Neural progenitor cell (in vitro differentiated cells): ENCODE results near the gene CABLES1. TPM values are rescaled to one million over a fixed set of nuclear protein-coding genes. Genes with fewer than 3 reads are reported as not detected.

Experiments
- DNase-seq: peaks from one replicate; pipeline ENCODE4 v3.0.0-alpha.2; 2016; ENCODE audit warnings: low spot score
- H2AFZ ChIP-seq: fragments of 200-600 bp; sonication (generic); replicated peaks from 2 replicates; pipeline ENCODE4 v1.6.1; 2016; ENCODE audit warnings: antibody characterized with exemption
- H3F3A ChIP-seq: fragments of 200-600 bp; sonication (generic); 2 replicates; pipeline ENCODE4 v1.6.1; 2016; ENCODE audit warnings: antibody characterized with exemption, low read depth
- H3K27ac ChIP-seq: fragments of 200-600 bp; sonication (generic); 2 replicates; pipeline ENCODE4 v1.5.1; 2016; ENCODE audit warnings: mild to moderate bottlenecking
- H3K27me3 ChIP-seq: fragments of 200-600 bp; sonication (generic); 2 replicates; pipeline ENCODE4 v1.6.1; 2016; ENCODE audit warnings: mild to moderate bottlenecking, moderate library complexity
- H3K36me3 ChIP-seq: fragments of 200-600 bp; sonication (generic); 2 replicates; pipeline ENCODE4 v1.5.1; 2016
- H3K4me1 ChIP-seq: fragments of 200-600 bp; sonication (generic); 2 replicates; pipeline ENCODE4 v1.6.1; 2016; ENCODE audit warnings: mixed run types
- H3K4me2 ChIP-seq: fragments of 200-600 bp; sonication (generic); 2 replicates; pipeline ENCODE4 v1.6.1; 2016
- H3K4me3 ChIP-seq: fragments of 200-600 bp; sonication (generic); 2 replicates; pipeline ENCODE4 v1.5.1; 2016
- H3K79me2 ChIP-seq: fragments of 200-600 bp; sonication (generic); 2 replicates; pipeline ENCODE4 v1.6.1; 2016; ENCODE audit warnings: low read depth
- H3K9ac ChIP-seq: fragments of 200-600 bp; sonication (generic); 2 replicates; pipeline ENCODE4 v1.6.1; 2016
- H3K9me3 ChIP-seq: fragments of 200-600 bp; sonication (generic); 2 replicates; pipeline ENCODE4 v1.5.1; 2016; ENCODE audit warnings: low read depth
- H4K20me1 ChIP-seq: fragments of 200-600 bp; sonication (generic); 2 replicates; pipeline ENCODE4 v1.6.1; 2016; ENCODE audit warnings: low read depth
- H3K27ac Mint-ChIP-seq: 3 replicates; pipeline ENCODE4 v1.8.0; 2021; ENCODE audit warnings: mixed read lengths
- H3K27me3 Mint-ChIP-seq: 2 replicates; pipeline ENCODE4 v1.8.0; 2022; ENCODE audit warnings: low read depth, mild to moderate bottlenecking, inconsistent platforms, moderate library complexity, mixed read lengths; ENCODE audit not compliant: insufficient read depth
- H3K36me3 Mint-ChIP-seq: 3 replicates; pipeline ENCODE4 v1.8.0; 2021; ENCODE audit warnings: mixed read lengths
- H3K4me1 Mint-ChIP-seq: 3 replicates; pipeline ENCODE4 v1.8.0; 2021; ENCODE audit warnings: mixed read lengths
- H3K4me3 Mint-ChIP-seq: 3 replicates; pipeline ENCODE4 v1.8.0; 2021; ENCODE audit warnings: mild to moderate bottlenecking, moderate library complexity, mixed read lengths
- H3K9me3 Mint-ChIP-seq: 3 replicates; pipeline ENCODE4 v1.8.0; 2020; ENCODE audit warnings: mixed read lengths
- CTCF ChIP-seq: fragments of 200-600 bp; sonication (generic); IDR thresholded peaks from 2 replicates; pipeline ENCODE4 v1.5.1; 2017; ENCODE audit warnings: antibody characterized with exemption, mild to moderate bottlenecking
- EZH2 ChIP-seq: fragments of 200-600 bp; sonication (generic); IDR thresholded peaks from 2 replicates; pipeline ENCODE4 v1.6.1; 2017; ENCODE audit warnings: antibody characterized with exemption, mild to moderate bottlenecking, moderate library complexity
- EZH2phosphoT487 ChIP-seq: fragments of 200-600 bp; sonication (generic); IDR thresholded peaks from 2 replicates; pipeline ENCODE4 v1.6.1; 2017; ENCODE audit warnings: antibody characterized with exemption
- total RNA-seq: library from RNA; depleted of rRNA; stranded (reverse); fragments of >200 nt; gene quantifications from 2 replicates; pipeline ENCODE4 v1.2.3, GENCODE V29; 2015; ENCODE audit warnings: low replicate concordance

CABLES1 gene
- total RNA-seq, 1 donor from 2014 or later = 2.8 TPM

GRCh38 chr18:23146861-23147469 is 11.7 kb downstream of the CABLES1 start:
- H3K4me2 ChIP-seq = no peak overlapping the region
- TF ChIP-seq EZH2phosphoT487 = no peak
- no peak for TF ChIP-seq CTCF
- TF ChIP-seq EZH2 = no peak
- Mint-ChIP-seq H3K27me3 (peaks cover 4% of the 10 kb centered on the region), H3K36me3 (peaks cover 5% of the 10 kb centered on the region), H3K4me1 (peaks cover 22% of the 10 kb centered on the region), H3K27ac (no peak overlapping the region), H3K4me3 (no peak overlapping the region), H3K9me3 (peaks cover 2% of the 10 kb centered on the region)
- no peaks in the 10 kb centered on the region for H3F3A ChIP-seq
- no peaks in the 10 kb centered on the region for H3K36me3 ChIP-seq
- no peaks in the 10 kb centered on the region for H3K27me3 ChIP-seq
- no peak overlapping the region for H3K4me3 ChIP-seq
- no peak overlapping the region for H3K27ac ChIP-seq
- no peak overlapping the region for H3K9ac ChIP-seq
- H3K4me1 ChIP-seq = peaks cover 8% of the 10 kb centered on the region
- H4K20me1 ChIP-seq = peaks cover 6% of the 10 kb centered on the region
- no peak for DNase-seq
- no peak overlapping the region for H2AFZ ChIP-seq
- no peaks in the 10 kb centered on the region for H3K9me3 ChIP-seq
- H3K79me2 ChIP-seq = peaks cover 29% of the 10 kb centered on the region

- Histone ChIP-seq H3K79me2 (peaks cover 20% of the 10 kb centered on the region), H4K20me1 (no peaks in the 10 kb centered on the region)
- peaks cover 2% of the 10 kb centered on the region for H3K9me3 Mint-ChIP-seq
Observed at GRCh38 chr18:23148382-23148781, 13.1 kb downstream of the CABLES1 start.

GRCh38 chr18:23149570-23149969 is 14.3 kb downstream of the CABLES1 start:
- DNase-seq = no peak
- Mint-ChIP-seq H3K27ac (no peak overlapping the region), H3K27me3 (no peaks in the 10 kb centered on the region), H3K36me3 (peaks cover 5% of the 10 kb centered on the region), H3K9me3 (peaks cover 2% of the 10 kb centered on the region), H3K4me1 (peaks cover 8% of the 10 kb centered on the region), H3K4me3 (no peak overlapping the region)
- Histone ChIP-seq H4K20me1 (no peaks in the 10 kb centered on the region), H3K27me3 (no peaks in the 10 kb centered on the region), H3K9ac (no peak overlapping the region), H3K4me2 (no peak overlapping the region), H3K27ac (no peak overlapping the region), H3F3A (no peaks in the 10 kb centered on the region), H3K4me1 (no peaks in the 10 kb centered on the region), H3K36me3 (no peaks in the 10 kb centered on the region), H3K79me2 (peaks cover 8% of the 10 kb centered on the region), H3K4me3 (no peak overlapping the region), H2AFZ (no peak overlapping the region), H3K9me3 (no peaks in the 10 kb centered on the region)
- TF ChIP-seq CTCF (no peak), EZH2 (no peak), EZH2phosphoT487 (no peak)

More at GRCh38 chr18:23148382-23148781, 13.1 kb downstream of the CABLES1 start:
- no peak overlapping the region for H3K27ac ChIP-seq
- Mint-ChIP-seq H3K4me3 (no peak overlapping the region), H3K27ac (no peak overlapping the region), H3K4me1 (peaks cover 8% of the 10 kb centered on the region), H3K36me3 (peaks cover 5% of the 10 kb centered on the region), H3K27me3 (no peaks in the 10 kb centered on the region)
- no peak for DNase-seq
- no peak overlapping the region for H3K4me2 ChIP-seq
- no peaks in the 10 kb centered on the region for H3K36me3 ChIP-seq
- no peak overlapping the region for H2AFZ ChIP-seq
- peaks cover 8% of the 10 kb centered on the region for H3K4me1 ChIP-seq
- no peaks in the 10 kb centered on the region for H3F3A ChIP-seq
- no peaks in the 10 kb centered on the region for H3K9me3 ChIP-seq
- no peaks in the 10 kb centered on the region for H3K27me3 ChIP-seq
- no peak for TF ChIP-seq EZH2
- no peak for TF ChIP-seq EZH2phosphoT487
- TF ChIP-seq CTCF = no peak
- H3K9ac ChIP-seq = no peak overlapping the region
- H3K4me3 ChIP-seq = no peak overlapping the region
